Stimulated activated effector memory CD8-positive, alpha-beta T cell treated with anti-CD3 and anti-CD28 coated beads, Interleukin-12 subunit alpha, Interleukin-12 subunit beta, amount 100 ng/mL, for 72 hours (primary cell): ENCODE measurements around the gene KIT.

Experiments
- ATAC-seq: fragments of 150-1000 bp; cut with Tn5 transposase; 2 replicates; pipeline ENCODE4 v1.10.0; 2021
- DNase-seq, 2 donors: peaks; one replicate each; pipeline ENCODE4 v3.0.0; 2021 to 2022; ENCODE audit warnings: low spot score in 2 of 2
- H3K27ac Mint-ChIP-seq: one replicate; pipeline ENCODE4 v1.8.0; 2022; ENCODE audit warnings: mild to moderate bottlenecking, mixed read lengths
- H3K36me3 Mint-ChIP-seq: one replicate; pipeline ENCODE4 v1.8.0; 2022; ENCODE audit warnings: mild to moderate bottlenecking, mixed read lengths
- H3K4me1 Mint-ChIP-seq: one replicate; pipeline ENCODE4 v1.8.0; 2022; ENCODE audit warnings: mixed read lengths
- H3K4me3 Mint-ChIP-seq: one replicate; pipeline ENCODE4 v1.8.0; 2022; ENCODE audit warnings: mild to moderate bottlenecking, mixed read lengths
- H3K9me3 Mint-ChIP-seq: one replicate; pipeline ENCODE4 v1.8.0; 2022; ENCODE audit warnings: mixed read lengths

KIT gene

GRCh38 chr4:54677416-54677815 lies 19.7 kb downstream of the KIT start:
- Mint-ChIP-seq H3K4me1 (no peaks in the 10 kb centered on the region), H3K27ac (no peak overlapping the region), H3K36me3 (no peaks in the 10 kb centered on the region), H3K9me3 (no peaks in the 10 kb centered on the region), H3K4me3 (no peak overlapping the region)
- DNase-seq (no peak), ATAC-seq (no peak)

- H3K27ac Mint-ChIP-seq, result no peak overlapping the region
- H3K4me1 Mint-ChIP-seq, result no peaks in the 10 kb centered on the region
- ATAC-seq (no peak), DNase-seq (no peak)
- no peaks in the 10 kb centered on the region for H3K9me3 Mint-ChIP-seq
- no peaks in the 10 kb centered on the region for H3K36me3 Mint-ChIP-seq
- no peak overlapping the region for H3K4me3 Mint-ChIP-seq
Measured at GRCh38 chr4:54677853-54678650, 20.3 kb downstream of the KIT start.

GRCh38 chr4:54678826-54679225 lies 21.1 kb downstream of the KIT start:
- Mint-ChIP-seq H3K27ac (no peak overlapping the region), H3K4me1 (peaks cover 4% of the 10 kb centered on the region), H3K4me3 (no peak overlapping the region), H3K36me3 (no peaks in the 10 kb centered on the region), H3K9me3 (no peaks in the 10 kb centered on the region)
- DNase-seq (no peak), ATAC-seq (no peak)

GRCh38 chr4:54679813-54680212 lies 22.1 kb downstream of the KIT start:
- Mint-ChIP-seq H3K4me3 (no peak overlapping the region), H3K36me3 (no peaks in the 10 kb centered on the region), H3K27ac (no peak overlapping the region), H3K4me1 (peaks cover 13% of the 10 kb centered on the region), H3K9me3 (no peaks in the 10 kb centered on the region)
- DNase-seq (no peak), ATAC-seq (no peak)

- no peaks in the 10 kb centered on the region for H3K36me3 Mint-ChIP-seq
- peak overlapping the region; percentile 17 for H3K27ac Mint-ChIP-seq
- ATAC-seq, result peak; percentile 71
- no peak overlapping the region for H3K4me3 Mint-ChIP-seq
- peaks cover 35% of the 10 kb centered on the region for H3K4me1 Mint-ChIP-seq
- DNase-seq, result peak in 1 of 2 donors; percentile 29
- no peaks in the 10 kb centered on the region for H3K9me3 Mint-ChIP-seq
Measured at GRCh38 chr4:54683616-54684346, 26.0 kb downstream of the KIT start.

GRCh38 chr4:54685810-54686209 lies 28.1 kb downstream of the KIT start:
- no peak for ATAC-seq
- no peak for DNase-seq
- Mint-ChIP-seq H3K27ac (no peak overlapping the region), H3K4me3 (no peak overlapping the region), H3K4me1 (peaks cover 35% of the 10 kb centered on the region), H3K36me3 (no peaks in the 10 kb centered on the region), H3K9me3 (no peaks in the 10 kb centered on the region)

GRCh38 chr4:54687887-54688841 lies 30.4 kb downstream of the KIT start:
- no peak for DNase-seq
- Mint-ChIP-seq H3K4me3 (no peak overlapping the region), H3K27ac (peak overlapping the region; percentile 10), H3K4me1 (peaks cover 35% of the 10 kb centered on the region), H3K9me3 (no peaks in the 10 kb centered on the region), H3K36me3 (no peaks in the 10 kb centered on the region)
- peak; percentile 72 for ATAC-seq

GRCh38 chr4:54695337-54695736 lies 37.6 kb downstream of the KIT start:
- peaks cover 3% of the 10 kb centered on the region for H3K9me3 Mint-ChIP-seq
- no peak overlapping the region for H3K4me3 Mint-ChIP-seq
- H3K36me3 Mint-ChIP-seq, result no peaks in the 10 kb centered on the region
- DNase-seq (no peak), ATAC-seq (no peak)
- H3K4me1 Mint-ChIP-seq, result no peaks in the 10 kb centered on the region
- H3K27ac Mint-ChIP-seq, result no peak overlapping the region

GRCh38 chr4:54695788-54696187 lies 38.0 kb downstream of the KIT start:
- Mint-ChIP-seq H3K4me3 (no peak overlapping the region), H3K36me3 (no peaks in the 10 kb centered on the region), H3K27ac (no peak overlapping the region), H3K4me1 (no peaks in the 10 kb centered on the region), H3K9me3 (peaks cover 5% of the 10 kb centered on the region)
- no peak for ATAC-seq
- DNase-seq, result no peak

GRCh38 chr4:54696649-54697048 lies 38.9 kb downstream of the KIT start:
- Mint-ChIP-seq H3K4me3 (no peak overlapping the region), H3K4me1 (no peaks in the 10 kb centered on the region), H3K9me3 (peaks cover 5% of the 10 kb centered on the region), H3K27ac (no peak overlapping the region), H3K36me3 (no peaks in the 10 kb centered on the region)
- DNase-seq (no peak), ATAC-seq (no peak)

GRCh38 chr4:54700986-54701385 lies 43.2 kb downstream of the KIT start:
- H3K27ac Mint-ChIP-seq, result no peak overlapping the region

GRCh38 chr4:54703182-54703581 lies 45.4 kb downstream of the KIT start:
- ATAC-seq (no peak), DNase-seq (no peak)
- Mint-ChIP-seq H3K9me3 (peaks cover 2% of the 10 kb centered on the region), H3K36me3 (no peaks in the 10 kb centered on the region), H3K4me3 (no peak overlapping the region), H3K27ac (no peak overlapping the region), H3K4me1 (peaks cover 7% of the 10 kb centered on the region)

More at GRCh38 chr4:54700986-54701385, 43.2 kb downstream of the KIT start:
- Mint-ChIP-seq H3K4me1 (no peaks in the 10 kb centered on the region), H3K36me3 (no peaks in the 10 kb centered on the region), H3K4me3 (no peak overlapping the region), H3K9me3 (peaks cover 2% of the 10 kb centered on the region)
- ATAC-seq, result no peak
- DNase-seq, result no peak

GRCh38 chr4:54707406-54707805 lies 49.6 kb downstream of the KIT start:
- H3K9me3 Mint-ChIP-seq, result no peaks in the 10 kb centered on the region
- H3K4me3 Mint-ChIP-seq, result no peak overlapping the region
- peaks cover 27% of the 10 kb centered on the region for H3K4me1 Mint-ChIP-seq
- H3K36me3 Mint-ChIP-seq, result peaks cover 6% of the 10 kb centered on the region
- ATAC-seq (no peak), DNase-seq (no peak)
- H3K27ac Mint-ChIP-seq, result no peak overlapping the region

GRCh38 chr4:54708339-54709279 lies 50.9 kb downstream of the KIT start:
- Mint-ChIP-seq H3K4me3 (peak overlapping the region; percentile 59), H3K36me3 (peaks cover 6% of the 10 kb centered on the region)

More at GRCh38 chr4:54708339-54709279, 50.9 kb downstream of the KIT start:
- H3K9me3 Mint-ChIP-seq, result no peaks in the 10 kb centered on the region
- DNase-seq, result no peak
- peaks cover 27% of the 10 kb centered on the region for H3K4me1 Mint-ChIP-seq
- no peak overlapping the region for H3K27ac Mint-ChIP-seq
- peak; percentile 67 for ATAC-seq
